Esophagus muscularis mucosa (tissue), 2 donors: ENCODE data around the gene SMCO2.

Source experiments
- POLR2A ChIP-seq: fragments of 450-650 bp; IDR thresholded peaks from one replicate; pipeline ENCODE4 v1.6.1; 2017; ENCODE audit warnings: antibody characterized with exemption, moderate library complexity, mild to moderate bottlenecking, low read depth
- POLR2AphosphoS5 ChIP-seq, 2 donors: sonication (generic); formaldehyde crosslinking; IDR thresholded peaks; one replicate each; pipeline ENCODE4 v1.6.1; 2017; ENCODE audit warnings: antibody characterized with exemption in 2 of 2

DNA sequence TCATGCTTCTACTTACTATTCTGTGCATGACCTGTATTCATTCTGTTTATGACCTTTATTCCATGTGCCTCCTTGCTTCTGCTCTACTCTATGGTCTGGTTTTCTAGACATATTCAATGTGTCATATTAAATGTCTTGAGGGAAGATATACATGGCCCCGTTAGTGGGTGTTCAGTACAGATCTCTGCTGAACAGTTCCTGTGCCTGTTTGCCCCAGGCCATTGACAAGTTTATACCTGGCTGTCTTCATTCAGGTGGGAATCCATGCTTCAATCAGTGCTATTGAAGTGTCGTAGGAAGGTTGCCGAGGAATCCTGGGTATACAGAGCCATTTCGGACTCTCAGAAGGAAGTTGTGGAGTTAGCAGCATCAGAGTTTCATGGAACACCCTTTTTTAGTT lies 70.1 kb downstream of the SMCO2 start:
- TF ChIP-seq POLR2AphosphoS5 (IDR thresholded peaks at IDR 0.05), result no peak
- TF ChIP-seq POLR2A, result no peak
